Activated CD4-positive, alpha-beta T cell treated with anti-CD3 and anti-CD28 coated beads for 24 hours (primary cell): ENCODE results near the gene ARHGAP27.
"Not testable (repeated sequence)": the region's sequence is repeated elsewhere in the genome, so short reads cannot be mapped to it uniquely, and the experiment has no call there.

Experiments
- DNase-seq, 2 donors: peaks; one replicate each; pipeline ENCODE4 v3.0.0-alpha.2; 2020; ENCODE audit warnings: low read depth in 2 of 2

Gene ARHGAP27

GRCh38 chr17:45432405-45433158 lies at the start of gene ARHGAP27:
TSS of gene ARHGAP27 (minus strand) at chr17:45432870. CDS start at chr17:45430279, 2,591 bp downstream.
- DNase-seq = no peak

GRCh38 chr17:45482317-45482716 lies 49.6 kb upstream of the ARHGAP27 start:
- not testable (repeated sequence) for DNase-seq

DNA sequence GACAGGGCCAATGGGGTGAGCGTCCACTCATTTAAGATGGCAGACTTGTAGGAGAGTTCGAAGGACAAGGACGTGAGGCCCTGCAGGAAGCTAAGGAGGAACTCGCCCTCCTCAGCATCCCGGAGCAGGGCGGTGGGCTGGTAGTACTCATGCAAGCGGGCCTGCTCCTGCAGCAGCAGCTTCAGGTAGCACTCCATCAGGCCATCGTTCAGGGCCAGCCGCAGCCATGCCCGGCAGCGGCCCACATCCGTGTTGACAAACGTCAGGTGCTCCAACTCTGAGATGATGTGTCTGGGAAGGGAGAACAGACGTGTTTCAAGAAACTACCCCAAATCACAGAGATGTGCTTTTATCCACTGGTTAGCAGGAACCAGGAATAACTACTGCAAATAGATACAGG lies 42.8 kb upstream of the ARHGAP27 start:
- DNase-seq = not testable (repeated sequence)

DNA sequence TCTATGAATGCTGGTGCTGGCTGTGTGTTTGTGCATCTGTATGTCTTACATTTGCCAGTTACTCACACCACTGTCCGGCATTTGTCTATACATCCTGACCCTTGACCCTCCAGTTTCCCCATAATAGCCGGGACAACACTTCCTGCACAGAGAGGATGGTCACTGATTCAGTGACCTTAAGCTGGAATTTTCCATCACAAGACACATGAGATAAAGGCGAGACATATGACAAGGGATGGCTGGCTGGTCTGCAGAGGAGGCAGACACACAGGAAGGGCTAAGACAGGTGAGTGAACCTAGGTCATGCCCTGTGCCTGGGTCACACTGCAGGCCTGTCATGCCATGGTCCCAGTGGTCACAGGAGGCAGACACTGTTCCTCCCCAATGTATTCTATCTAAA lies 39.6 kb upstream of the ARHGAP27 start:
- not testable (repeated sequence) for DNase-seq

DNA sequence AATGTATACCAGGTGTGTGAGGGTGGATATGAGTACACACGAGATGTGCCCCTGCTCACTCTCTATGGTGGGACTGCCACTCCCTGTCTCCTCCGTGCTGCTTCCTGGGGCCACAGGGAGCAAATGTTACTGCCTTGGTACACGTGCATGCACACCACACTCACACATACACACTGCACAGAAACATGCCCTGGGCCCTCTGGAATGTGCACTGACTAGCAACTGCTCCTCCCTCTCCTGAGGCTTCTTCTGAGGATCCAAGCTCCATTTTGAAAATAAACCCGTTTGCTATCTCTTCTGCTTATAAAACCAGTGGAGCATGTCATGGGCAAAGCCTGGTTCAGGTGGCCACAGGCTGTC lies 36.5 kb upstream of the ARHGAP27 start:
- DNase-seq = not testable (repeated sequence)

DNA sequence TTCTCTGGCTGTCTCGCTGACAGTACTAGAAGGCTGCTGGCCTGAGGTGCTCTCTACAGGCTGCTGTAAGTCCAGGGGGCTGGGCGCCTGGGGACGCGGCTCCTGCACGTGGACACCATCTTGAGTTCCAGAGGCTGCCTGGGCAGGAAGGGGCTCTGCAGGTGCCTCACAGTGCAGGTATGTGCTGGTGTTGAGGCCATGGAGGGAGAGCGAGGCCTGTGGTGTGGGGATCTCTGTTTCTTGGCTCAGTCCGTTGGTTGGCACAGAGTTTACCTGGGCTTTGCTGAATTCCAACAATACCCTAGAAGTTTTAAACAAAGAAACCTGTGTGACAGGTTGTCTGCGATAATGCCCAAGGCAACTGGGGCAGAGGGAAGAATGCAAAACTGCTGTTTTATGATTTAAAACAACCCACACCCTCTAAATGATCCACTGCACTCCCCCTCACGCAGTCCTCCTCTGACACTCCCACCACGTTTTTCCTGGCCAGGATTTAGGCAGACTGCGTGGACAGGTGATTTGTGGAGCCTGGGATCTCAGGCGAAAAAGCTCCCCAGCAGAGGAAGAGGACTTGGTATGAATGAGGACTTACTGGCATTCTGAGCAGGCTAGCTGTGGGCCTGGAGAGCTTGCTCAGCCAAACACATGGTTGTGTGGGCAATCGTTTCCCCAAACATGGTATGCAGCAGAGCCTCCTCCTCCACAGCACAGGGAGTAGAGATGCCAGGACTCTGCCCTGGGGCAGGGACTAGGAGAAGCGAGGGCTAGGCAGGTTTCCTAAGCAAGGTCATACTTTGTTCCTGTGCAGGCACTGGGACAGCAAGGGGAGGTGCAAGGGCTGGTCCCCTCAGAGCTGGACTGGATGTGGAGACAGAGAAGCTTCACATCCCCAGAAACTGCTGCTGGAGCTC lies 35.9 kb upstream of the ARHGAP27 start:
- DNase-seq = not testable (repeated sequence)

- not testable (repeated sequence) for DNase-seq
Measured at GRCh38 chr17:45461524-45462327, 29.1 kb upstream of the ARHGAP27 start.

- DNase-seq = not testable (repeated sequence)
Measured at GRCh38 chr17:45460422-45460821, 27.8 kb upstream of the ARHGAP27 start.

DNA sequence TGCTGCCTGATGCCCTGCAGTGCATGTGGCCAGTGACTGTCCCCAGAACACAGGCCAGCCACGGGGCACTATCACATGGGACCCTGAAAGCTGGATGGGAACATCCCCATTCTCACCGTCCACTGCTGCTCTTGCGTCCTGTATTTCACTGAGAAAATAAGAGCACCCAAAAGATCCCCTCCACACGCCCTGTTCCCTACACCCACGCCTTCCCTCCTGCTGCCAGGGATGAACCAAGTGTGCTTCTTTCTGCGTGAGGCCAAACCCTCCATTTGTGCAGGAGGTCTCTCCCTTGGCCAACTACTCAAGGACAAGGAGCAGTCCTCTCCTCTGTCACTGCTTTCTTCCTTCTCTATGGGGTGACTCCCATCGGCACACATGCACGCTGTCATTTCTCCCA lies 21.7 kb upstream of the ARHGAP27 start:
- DNase-seq = not testable (repeated sequence)

- DNase-seq = not testable (repeated sequence)
Measured at GRCh38 chr17:45453731-45454130, 21.1 kb upstream of the ARHGAP27 start.

- DNase-seq = not testable (repeated sequence)
Measured at GRCh38 chr17:45453225-45453534, 20.5 kb upstream of the ARHGAP27 start.

DNA sequence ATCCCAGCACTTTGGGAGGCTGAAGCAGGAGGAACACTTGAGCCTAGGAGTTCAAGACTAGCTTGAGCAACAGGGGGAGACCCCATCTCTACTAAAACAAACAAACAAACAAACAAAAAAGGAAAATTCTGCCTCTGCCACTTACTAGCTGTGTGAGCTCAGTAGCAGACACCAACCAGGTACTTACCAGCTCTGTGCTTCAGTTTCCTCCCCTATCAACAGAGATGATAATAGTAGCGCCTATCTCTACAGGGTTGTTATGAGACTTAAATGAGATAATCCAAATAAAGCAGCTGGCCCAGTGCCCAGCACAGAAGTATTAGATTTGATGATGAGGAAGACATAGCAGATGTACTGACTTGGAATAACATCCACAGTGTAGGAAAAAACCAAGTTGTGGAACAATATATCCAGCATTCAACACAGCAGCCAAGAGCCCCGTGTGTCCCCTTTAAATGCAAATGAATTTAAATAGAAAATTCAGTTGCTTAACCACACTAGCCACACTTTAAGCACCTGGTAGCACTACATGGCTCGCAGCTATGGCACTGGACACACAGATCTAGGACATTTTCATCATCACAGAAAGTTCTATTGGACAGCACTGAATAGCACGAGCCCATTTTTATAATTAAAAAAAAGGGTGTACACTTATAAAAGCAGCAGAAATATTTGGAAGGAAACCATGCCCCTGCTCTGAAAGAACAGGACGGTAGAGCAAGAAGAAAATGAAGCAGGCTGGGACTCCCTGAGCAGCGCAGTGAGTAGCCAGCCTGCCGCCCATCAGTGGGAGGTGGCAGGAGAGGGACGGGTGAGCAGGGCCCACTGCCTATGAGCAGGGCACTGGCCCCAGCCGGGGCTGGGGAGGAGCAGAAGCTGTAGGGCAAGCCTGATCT lies 19.9 kb upstream of the ARHGAP27 start:
- not testable (repeated sequence) for DNase-seq

- DNase-seq = not testable (repeated sequence)
Measured at GRCh38 chr17:45451660-45452059, 19.0 kb upstream of the ARHGAP27 start.

DNA sequence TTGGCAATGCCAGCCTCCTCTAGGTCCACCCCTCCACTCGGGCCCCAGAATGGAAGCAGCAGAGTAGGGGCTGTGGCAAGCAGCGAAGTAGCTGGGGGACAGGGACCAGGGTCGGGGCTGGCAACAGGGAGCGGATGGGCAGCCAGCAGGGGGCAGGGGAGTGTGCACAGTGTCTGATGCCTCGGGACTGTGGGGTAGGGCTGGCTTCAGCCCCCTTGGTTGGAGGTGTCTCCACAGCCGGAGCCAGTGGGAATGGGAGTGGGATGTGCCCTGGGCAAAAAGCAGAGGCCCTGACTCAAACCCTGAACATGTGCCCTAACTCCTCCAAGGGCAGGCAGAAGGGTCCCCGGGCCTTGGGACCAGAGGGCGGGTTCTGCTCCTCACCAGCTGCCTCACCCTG lies 18.5 kb upstream of the ARHGAP27 start:
- no peak for DNase-seq

GRCh38 chr17:45449708-45450329 lies 17.1 kb upstream of the ARHGAP27 start:
- not testable (repeated sequence) for DNase-seq

- DNase-seq = not testable (repeated sequence)
Measured at GRCh38 chr17:45449260-45449659, 16.6 kb upstream of the ARHGAP27 start.

GRCh38 chr17:45448483-45448882 lies 15.8 kb upstream of the ARHGAP27 start:
- not testable (repeated sequence) for DNase-seq

- DNase-seq = not testable (repeated sequence)
Measured at GRCh38 chr17:45448066-45448465, 15.4 kb upstream of the ARHGAP27 start.

DNA sequence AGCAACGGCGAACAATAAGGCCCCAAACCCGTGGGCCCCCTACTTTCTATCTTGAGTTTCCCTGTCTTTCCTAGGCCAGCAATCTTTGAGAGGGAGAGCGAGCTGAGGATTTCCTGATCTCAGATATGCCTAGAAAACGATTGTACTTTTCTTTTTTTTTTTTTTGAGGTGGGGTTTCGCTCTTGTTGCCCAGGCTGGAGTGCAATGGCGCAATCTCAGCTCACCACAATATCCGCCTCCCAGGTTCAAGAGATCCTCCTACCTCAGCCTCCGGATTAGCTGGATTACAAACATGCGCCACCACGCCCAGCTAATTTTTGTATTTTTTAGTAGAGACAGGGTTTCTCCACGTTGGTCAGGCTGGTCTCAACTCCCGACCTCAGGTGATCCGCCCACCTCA lies 15.0 kb upstream of the ARHGAP27 start:
- DNase-seq = not testable (repeated sequence)

DNA sequence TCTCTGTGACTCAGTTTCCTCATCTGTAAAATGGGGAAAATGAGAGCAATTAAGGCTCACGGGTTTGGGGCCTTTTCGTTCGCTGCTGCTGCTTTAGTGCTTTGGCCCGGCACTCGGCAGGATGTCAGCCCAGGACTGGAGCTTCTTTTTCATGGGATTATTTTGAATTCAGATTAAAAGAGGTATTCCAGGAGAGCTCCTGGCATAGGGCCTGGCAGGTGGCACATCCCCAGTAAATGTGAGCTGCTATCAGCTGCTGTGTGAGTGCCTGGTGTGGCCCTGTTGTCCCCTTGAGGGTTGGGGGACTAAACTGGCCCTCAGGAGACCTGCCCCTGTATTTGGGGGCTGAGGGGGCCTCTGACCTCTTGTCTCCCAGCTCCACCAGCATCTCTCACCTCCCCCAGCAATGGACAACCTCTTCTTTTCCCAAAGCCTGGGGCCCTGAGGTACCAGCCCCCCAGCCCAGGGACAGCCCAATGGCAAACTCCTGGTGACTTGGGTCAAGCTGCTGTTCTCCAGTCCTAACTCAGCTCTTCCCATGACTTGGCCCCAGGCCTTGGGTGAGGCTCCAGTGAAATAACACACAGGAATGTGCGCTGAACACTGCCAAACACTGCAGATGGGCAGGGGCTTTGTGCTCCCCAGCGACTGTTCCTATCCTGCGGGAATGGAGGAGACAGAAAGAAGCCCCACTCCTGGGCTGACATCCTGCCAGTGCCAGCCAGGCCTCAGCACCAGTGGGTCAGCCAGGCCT lies 14.4 kb upstream of the ARHGAP27 start:
- DNase-seq = not testable (repeated sequence)
